B cell (primary cell): ENCODE results near the gene RIPOR2.

Experiments used
- EZH2 ChIP-seq: IDR thresholded peaks from 2 replicates; pipeline ENCODE4 v1.6.1; 2012; ENCODE audit warnings: borderline replicate concordance, low read depth, mild to moderate bottlenecking, moderate library complexity, low read length; ENCODE audit not compliant: insufficient read depth, poor library complexity, severe bottlenecking
- TF ChIP-seq, protein P1 (sequence below): fragments of 200-600 bp; IDR thresholded peaks from one replicate; pipeline ENCODE4 v1.8.0; 2022; ENCODE audit warnings: antibody characterized with exemption, mild to moderate bottlenecking

DNA sequence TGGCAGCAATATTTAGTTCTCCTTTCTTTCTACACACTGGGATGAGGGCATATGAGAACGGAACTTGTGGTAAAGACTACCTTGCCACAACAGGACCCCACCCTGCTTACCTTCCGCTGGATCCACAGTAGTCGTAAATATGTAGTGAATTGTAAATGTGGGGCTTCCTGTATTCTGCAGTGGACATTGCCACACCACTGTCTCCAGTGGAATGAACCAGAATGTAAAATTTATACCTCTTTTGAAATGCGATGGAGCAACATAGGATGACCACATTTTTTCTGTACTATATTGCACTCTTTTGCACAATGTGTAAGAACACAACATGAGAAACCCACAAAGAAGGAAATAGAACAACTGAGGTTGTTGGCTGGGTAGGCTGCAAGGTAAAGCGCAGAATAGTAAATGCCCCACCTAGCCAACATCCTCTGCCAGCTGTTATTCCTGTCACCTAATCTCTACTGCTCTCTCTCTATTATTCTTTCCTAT is 16.1 kb upstream of the RIPOR2 start:
- TF ChIP-seq, protein P1, sequence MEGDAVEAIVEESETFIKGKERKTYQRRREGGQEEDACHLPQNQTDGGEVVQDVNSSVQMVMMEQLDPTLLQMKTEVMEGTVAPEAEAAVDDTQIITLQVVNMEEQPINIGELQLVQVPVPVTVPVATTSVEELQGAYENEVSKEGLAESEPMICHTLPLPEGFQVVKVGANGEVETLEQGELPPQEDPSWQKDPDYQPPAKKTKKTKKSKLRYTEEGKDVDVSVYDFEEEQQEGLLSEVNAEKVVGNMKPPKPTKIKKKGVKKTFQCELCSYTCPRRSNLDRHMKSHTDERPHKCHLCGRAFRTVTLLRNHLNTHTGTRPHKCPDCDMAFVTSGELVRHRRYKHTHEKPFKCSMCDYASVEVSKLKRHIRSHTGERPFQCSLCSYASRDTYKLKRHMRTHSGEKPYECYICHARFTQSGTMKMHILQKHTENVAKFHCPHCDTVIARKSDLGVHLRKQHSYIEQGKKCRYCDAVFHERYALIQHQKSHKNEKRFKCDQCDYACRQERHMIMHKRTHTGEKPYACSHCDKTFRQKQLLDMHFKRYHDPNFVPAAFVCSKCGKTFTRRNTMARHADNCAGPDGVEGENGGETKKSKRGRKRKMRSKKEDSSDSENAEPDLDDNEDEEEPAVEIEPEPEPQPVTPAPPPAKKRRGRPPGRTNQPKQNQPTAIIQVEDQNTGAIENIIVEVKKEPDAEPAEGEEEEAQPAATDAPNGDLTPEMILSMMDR: no peak
- TF ChIP-seq EZH2: no peak
